Astrocyte (in vitro differentiated cells and primary cell): Measurements from ENCODE around the gene PTPMT1.

ENCODE experiments used
- CTCF ChIP-seq: IDR thresholded peaks from 2 replicates; pipeline ENCODE4 v1.5.1; 2011; ENCODE audit warnings: low read depth, mild to moderate bottlenecking, inconsistent platforms, low read length, moderate library complexity; ENCODE audit not compliant: insufficient read depth
- EZH2 ChIP-seq: IDR thresholded peaks from 2 replicates; pipeline ENCODE4 v1.6.1; 2012; ENCODE audit warnings: mild to moderate bottlenecking, low read length, inconsistent platforms; ENCODE audit not compliant: insufficient read depth

- peak; percentile 57 for TF ChIP-seq CTCF
- TF ChIP-seq EZH2: no peak
Observed at GRCh38 chr11:47552566-47553405, 12.6 kb upstream of the PTPMT1 start, which contains the start of gene CELF1.
